ENCODE results near the gene PRRX2.

DNA sequence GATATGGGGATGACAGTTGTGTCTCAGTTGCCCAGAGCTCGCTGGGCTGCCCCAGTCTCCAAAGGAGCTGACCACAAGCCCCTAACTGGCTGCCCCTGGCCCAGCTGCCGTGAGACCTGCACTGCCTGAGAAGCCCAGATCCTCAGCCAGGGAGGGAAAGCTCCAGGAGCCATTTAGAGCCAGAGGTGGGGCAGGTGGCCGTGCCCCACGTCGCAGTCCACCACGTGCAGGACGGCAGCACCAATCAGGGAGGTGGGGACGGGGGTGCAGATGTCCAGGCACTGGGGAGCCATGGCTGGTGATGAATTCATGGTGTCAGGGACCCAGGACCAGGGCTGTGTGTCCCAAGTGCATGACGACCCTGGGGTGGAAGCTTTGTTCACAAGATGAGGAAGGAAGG, 13.4 kb downstream of the PRRX2 start:
- TF ChIP-seq PRPF4 (IDR thresholded peaks at IDR 0.05; ENCODE audit: low read depth, low read length, poor library complexity, severe bottlenecking) (no peak), DPF2 (CRISPR knock-in tag; IDR thresholded peaks at IDR 0.05; ENCODE audit: borderline replicate concordance, low read depth) (no peak), POLR2AphosphoS5 (IDR thresholded peaks at IDR 0.05; ENCODE audit: low read depth, low read length) (no peak), TAF1 (CRISPR knock-in tag; IDR thresholded peaks at IDR 0.05) (no peak), JUN (CRISPR knock-in tag; IDR thresholded peaks at IDR 0.05) (no peak), EP300 (IDR thresholded peaks at IDR 0.05; ENCODE audit: low read depth in 2 of 2, low read length in 2 of 2) (no peak), EP300 (CRISPR knock-in tag; IDR thresholded peaks at IDR 0.05; ENCODE audit: borderline replicate concordance) (no peak), GABPB1 (CRISPR knock-in tag; IDR thresholded peaks at IDR 0.05) (no peak)
- TF ChIP-seq, protein P1, sequence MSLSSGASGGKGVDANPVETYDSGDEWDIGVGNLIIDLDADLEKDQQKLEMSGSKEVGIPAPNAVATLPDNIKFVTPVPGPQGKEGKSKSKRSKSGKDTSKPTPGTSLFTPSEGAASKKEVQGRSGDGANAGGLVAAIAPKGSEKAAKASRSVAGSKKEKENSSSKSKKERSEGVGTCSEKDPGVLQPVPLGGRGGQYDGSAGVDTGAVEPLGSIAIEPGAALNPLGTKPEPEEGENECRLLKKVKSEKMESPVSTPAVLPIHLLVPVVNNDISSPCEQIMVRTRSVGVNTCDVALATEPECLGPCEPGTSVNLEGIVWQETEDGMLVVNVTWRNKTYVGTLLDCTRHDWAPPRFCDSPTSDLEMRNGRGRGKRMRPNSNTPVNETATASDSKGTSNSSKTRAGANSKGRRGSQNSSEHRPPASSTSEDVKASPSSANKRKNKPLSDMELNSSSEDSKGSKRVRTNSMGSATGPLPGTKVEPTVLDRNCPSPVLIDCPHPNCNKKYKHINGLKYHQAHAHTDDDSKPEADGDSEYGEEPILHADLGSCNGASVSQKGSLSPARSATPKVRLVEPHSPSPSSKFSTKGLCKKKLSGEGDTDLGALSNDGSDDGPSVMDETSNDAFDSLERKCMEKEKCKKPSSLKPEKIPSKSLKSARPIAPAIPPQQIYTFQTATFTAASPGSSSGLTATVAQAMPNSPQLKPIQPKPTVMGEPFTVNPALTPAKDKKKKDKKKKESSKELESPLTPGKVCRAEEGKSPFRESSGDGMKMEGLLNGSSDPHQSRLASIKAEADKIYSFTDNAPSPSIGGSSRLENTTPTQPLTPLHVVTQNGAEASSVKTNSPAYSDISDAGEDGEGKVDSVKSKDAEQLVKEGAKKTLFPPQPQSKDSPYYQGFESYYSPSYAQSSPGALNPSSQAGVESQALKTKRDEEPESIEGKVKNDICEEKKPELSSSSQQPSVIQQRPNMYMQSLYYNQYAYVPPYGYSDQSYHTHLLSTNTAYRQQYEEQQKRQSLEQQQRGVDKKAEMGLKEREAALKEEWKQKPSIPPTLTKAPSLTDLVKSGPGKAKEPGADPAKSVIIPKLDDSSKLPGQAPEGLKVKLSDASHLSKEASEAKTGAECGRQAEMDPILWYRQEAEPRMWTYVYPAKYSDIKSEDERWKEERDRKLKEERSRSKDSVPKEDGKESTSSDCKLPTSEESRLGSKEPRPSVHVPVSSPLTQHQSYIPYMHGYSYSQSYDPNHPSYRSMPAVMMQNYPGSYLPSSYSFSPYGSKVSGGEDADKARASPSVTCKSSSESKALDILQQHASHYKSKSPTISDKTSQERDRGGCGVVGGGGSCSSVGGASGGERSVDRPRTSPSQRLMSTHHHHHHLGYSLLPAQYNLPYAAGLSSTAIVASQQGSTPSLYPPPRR (CRISPR knock-in tag; IDR thresholded peaks at IDR 0.05; ENCODE audit: borderline replicate concordance), result no peak

All from HepG2 (cell line).